Mesendoderm (in vitro differentiated cells): ENCODE results near the gene NAE1.

Experiments used
- DNase-seq: peaks from one replicate; pipeline ENCODE4 v3.0.0; 2013
- H2AK5ac ChIP-seq: 2 replicates; pipeline ENCODE4 v1.6.1; 2013; ENCODE audit warnings: low read length, inconsistent platforms
- H2BK120ac ChIP-seq: 2 replicates; pipeline ENCODE4 v1.6.1; 2013; ENCODE audit warnings: low read depth, mild to moderate bottlenecking, low read length, moderate library complexity, mixed read lengths
- H2BK15ac ChIP-seq: replicated peaks from 2 replicates; pipeline ENCODE4 v1.6.1; 2013; ENCODE audit warnings: low read depth, mild to moderate bottlenecking, moderate library complexity
- H2BK5ac ChIP-seq: 2 replicates; pipeline ENCODE4 v1.6.1; 2013; ENCODE audit warnings: low read length, inconsistent platforms
- H3K18ac ChIP-seq: 2 replicates; pipeline ENCODE4 v1.6.1; 2013; ENCODE audit warnings: mild to moderate bottlenecking, low read length, mixed read lengths
- H3K23ac ChIP-seq: one replicate; pipeline ENCODE4 v1.6.1; 2013; ENCODE audit warnings: low read length
- H3K27ac ChIP-seq: 2 replicates; pipeline ENCODE4 v1.5.1; 2013; ENCODE audit warnings: low read depth, mild to moderate bottlenecking, inconsistent platforms, low read length, moderate library complexity
- H3K27me3 ChIP-seq: 2 replicates; pipeline ENCODE4 v1.6.1; 2013; ENCODE audit warnings: low read length, control low read depth, mild to moderate bottlenecking, inconsistent platforms; ENCODE audit not compliant: insufficient read depth, poor library complexity
- H3K36me3 ChIP-seq: 2 replicates; pipeline ENCODE4 v1.6.1; 2013; ENCODE audit warnings: low read length, inconsistent platforms; ENCODE audit not compliant: control insufficient read depth, insufficient read depth
- H3K4ac ChIP-seq: one replicate; pipeline ENCODE4 v1.6.1; 2013; ENCODE audit warnings: low read depth, mild to moderate bottlenecking, low read length, moderate library complexity
- H3K4me1 ChIP-seq: 2 replicates; pipeline ENCODE4 v1.6.1; 2013; ENCODE audit warnings: low read depth, low read length, inconsistent platforms; ENCODE audit not compliant: control insufficient read depth
- H3K4me2 ChIP-seq: 2 replicates; pipeline ENCODE4 v1.6.1; 2013; ENCODE audit warnings: low read length
- H3K4me3 ChIP-seq: 2 replicates; pipeline ENCODE4 v1.5.1; 2013; ENCODE audit warnings: mild to moderate bottlenecking, low read length
- H3K56ac ChIP-seq: one replicate; pipeline ENCODE4 v1.6.1; 2013; ENCODE audit warnings: low read length
- H3K79me1 ChIP-seq: 2 replicates; pipeline ENCODE4 v1.6.1; 2013; ENCODE audit warnings: low read length, inconsistent platforms
- H3K79me2 ChIP-seq: 2 replicates; pipeline ENCODE4 v1.6.1; 2013; ENCODE audit warnings: mild to moderate bottlenecking, low read length; ENCODE audit not compliant: control insufficient read depth, insufficient read depth
- H3K9ac ChIP-seq: 2 replicates; pipeline ENCODE4 v1.6.1; 2013; ENCODE audit warnings: low read length, inconsistent platforms
- H4K5ac ChIP-seq: one replicate; pipeline ENCODE4 v1.6.1; 2013; ENCODE audit warnings: low read length
- H4K8ac ChIP-seq: one replicate; pipeline ENCODE4 v1.6.1; 2013; ENCODE audit warnings: low read depth, mild to moderate bottlenecking, control low read depth, low read length, moderate library complexity
- WGBS: extraction: QIAGEN DNeasy Blood & Tissue Kit; methylation state at CpG from one replicate; pipeline ENCODE4 v1.1.7; 2013; ENCODE audit warnings: low lambda C conversion rate, missing lambda C conversion rate; ENCODE audit not compliant: insufficient coverage; ENCODE audit errors: extremely low coverage; 5-methylcytosine and 5-hydroxymethylcytosine counted together

NAE1 gene

DNA sequence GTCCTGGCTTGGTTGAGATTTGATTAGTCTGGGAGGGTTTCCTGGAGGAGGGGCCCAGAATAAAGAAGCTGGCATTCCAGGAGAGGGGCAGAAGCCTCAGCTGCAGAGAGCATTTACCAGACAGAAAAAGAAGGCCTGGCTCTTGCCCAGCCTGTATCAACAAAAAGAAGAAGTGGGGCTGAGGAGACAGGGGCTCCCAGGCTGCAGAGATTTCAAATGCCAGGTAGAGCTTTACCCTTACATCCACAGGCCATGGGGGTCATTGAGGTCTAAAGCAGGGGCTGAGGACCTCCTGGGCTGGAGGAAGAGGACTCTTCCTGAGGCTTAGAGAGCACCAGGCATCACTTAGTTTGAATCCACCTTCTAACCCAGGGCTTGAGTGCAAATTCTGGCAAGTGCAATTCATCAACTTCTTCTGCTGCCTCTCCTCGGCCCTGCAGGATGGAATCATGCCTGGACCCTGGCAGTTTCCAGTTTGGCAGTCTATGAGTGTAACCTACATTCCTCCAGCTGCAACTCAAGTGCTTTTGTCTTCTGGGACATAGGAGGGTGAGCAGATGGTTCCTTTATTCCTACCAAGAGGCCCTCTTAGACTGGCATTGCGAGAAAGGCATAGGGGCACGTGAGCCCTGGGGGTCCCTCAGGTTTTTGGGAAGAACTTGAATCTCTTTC, 28.8 kb upstream of the NAE1 start:
- no peak overlapping the region for H4K8ac ChIP-seq
- H2AK5ac ChIP-seq = no peak overlapping the region
- DNase-seq = no peak
- H3K79me2 ChIP-seq = no peaks in the 10 kb centered on the region
- H3K23ac ChIP-seq = no peak overlapping the region
- no peaks in the 10 kb centered on the region for H3K79me1 ChIP-seq
- H3K4me3 ChIP-seq = no peak overlapping the region
- no peak overlapping the region for H3K56ac ChIP-seq
- H3K4me1 ChIP-seq = no peaks in the 10 kb centered on the region
- no peaks in the 10 kb centered on the region for H3K36me3 ChIP-seq
- H2BK120ac ChIP-seq = no peak overlapping the region
- no peak overlapping the region for H3K18ac ChIP-seq
- H4K5ac ChIP-seq = no peak overlapping the region
- H3K4me2 ChIP-seq = no peak overlapping the region
- H2BK5ac ChIP-seq = no peak overlapping the region
- no peaks in the 10 kb centered on the region for H3K27me3 ChIP-seq
- H2BK15ac ChIP-seq = no peak overlapping the region
- WGBS = no CpG with 5 or more reads among the region's 3 CpGs
- no peak overlapping the region for H3K4ac ChIP-seq
- H3K27ac ChIP-seq = no peak overlapping the region
- no peak overlapping the region for H3K9ac ChIP-seq

GRCh38 chr16:66858740-66859396, 28.1 kb upstream of the NAE1 start:
- no peak overlapping the region for H4K8ac ChIP-seq
- H3K18ac ChIP-seq = no peak overlapping the region
- no peak overlapping the region for H4K5ac ChIP-seq
- WGBS = no CpG with 5 or more reads among the region's 4 CpGs
- H3K56ac ChIP-seq = no peak overlapping the region
- no peak overlapping the region for H2AK5ac ChIP-seq
- H3K4me2 ChIP-seq = no peak overlapping the region
- no peak overlapping the region for H3K4ac ChIP-seq
- H3K79me1 ChIP-seq = no peaks in the 10 kb centered on the region
- H3K9ac ChIP-seq = no peak overlapping the region
- no peak overlapping the region for H2BK5ac ChIP-seq
- no peak overlapping the region for H3K23ac ChIP-seq
- H3K27ac ChIP-seq = no peak overlapping the region
- H3K4me3 ChIP-seq = no peak overlapping the region
- H2BK15ac ChIP-seq = no peak overlapping the region
- no peaks in the 10 kb centered on the region for H3K4me1 ChIP-seq
- H3K36me3 ChIP-seq = no peaks in the 10 kb centered on the region
- H3K79me2 ChIP-seq = no peaks in the 10 kb centered on the region
- H2BK120ac ChIP-seq = no peak overlapping the region
- no peaks in the 10 kb centered on the region for H3K27me3 ChIP-seq
- no peak for DNase-seq

GRCh38 chr16:66857437-66857836, 26.7 kb upstream of the NAE1 start:
- Histone ChIP-seq H3K56ac (no peak overlapping the region), H2BK120ac (no peak overlapping the region)
- WGBS = no CpG with 5 or more reads among the region's 6 CpGs

DNA sequence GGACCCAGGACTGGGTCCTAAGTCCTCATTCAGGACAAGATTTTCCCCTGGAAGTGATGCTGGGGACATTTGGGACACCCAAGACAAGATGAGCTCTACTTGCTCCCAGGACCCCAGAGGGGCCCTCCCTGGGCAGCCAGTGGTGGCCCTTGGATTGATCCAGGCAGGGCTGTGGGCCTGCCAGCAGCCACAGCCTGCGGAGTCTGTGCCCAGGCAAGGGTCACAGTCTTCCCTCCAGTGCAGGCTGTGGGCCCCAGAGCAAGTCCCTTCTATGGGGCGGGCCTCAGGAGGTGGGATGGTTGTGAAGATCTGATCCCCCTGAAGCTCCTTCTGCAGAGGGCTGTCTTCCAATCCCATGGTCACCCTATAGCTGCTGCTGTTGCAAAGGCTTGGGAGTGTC, 26.0 kb upstream of the NAE1 start:
- H3K23ac ChIP-seq = no peak overlapping the region
- WGBS = no CpG with 5 or more reads among the region's 2 CpGs
- no peak overlapping the region for H3K18ac ChIP-seq

More at GRCh38 chr16:66857437-66857836, 26.7 kb upstream of the NAE1 start:
- Histone ChIP-seq H3K4me3 (no peak overlapping the region), H3K27me3 (no peaks in the 10 kb centered on the region), H3K36me3 (no peaks in the 10 kb centered on the region), H2BK5ac (no peak overlapping the region), H3K23ac (no peak overlapping the region), H3K18ac (no peak overlapping the region), H4K5ac (no peak overlapping the region), H3K79me2 (no peaks in the 10 kb centered on the region), H3K4me1 (no peaks in the 10 kb centered on the region), H3K79me1 (no peaks in the 10 kb centered on the region), H3K4ac (no peak overlapping the region), H4K8ac (no peak overlapping the region), H2AK5ac (no peak overlapping the region), H3K27ac (no peak overlapping the region), H3K4me2 (no peak overlapping the region), H3K9ac (no peak overlapping the region), H2BK15ac (no peak overlapping the region)
- no peak for DNase-seq

DNA sequence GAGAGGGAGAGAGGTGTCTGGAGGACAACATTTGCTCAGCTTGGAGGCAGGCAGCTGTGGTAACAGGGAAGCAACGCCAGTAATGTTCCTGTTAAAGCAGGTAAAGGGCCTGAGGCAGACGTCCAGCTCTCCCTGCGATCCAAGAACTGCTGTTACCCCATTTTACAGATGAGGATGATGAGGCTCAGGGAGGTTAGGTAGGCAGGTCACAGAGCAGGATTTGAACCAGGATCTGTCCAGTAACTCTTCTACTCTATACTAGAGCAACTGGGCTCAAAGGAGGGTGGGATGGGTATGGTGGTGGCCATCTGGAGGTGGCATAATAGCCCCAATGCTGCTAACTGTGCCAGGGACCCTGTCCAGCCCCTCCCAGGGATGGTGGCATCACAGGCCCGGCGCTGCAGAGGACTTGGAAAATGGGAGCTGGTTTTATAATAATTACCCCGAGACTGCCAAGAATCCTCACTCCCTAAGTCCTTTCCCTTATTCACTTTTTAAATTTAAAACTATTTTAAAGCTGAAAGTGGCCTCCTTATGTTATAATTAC, 25.5 kb upstream of the NAE1 start:
- Histone ChIP-seq H4K8ac (no peak overlapping the region), H3K27me3 (no peaks in the 10 kb centered on the region), H3K27ac (no peak overlapping the region), H3K23ac (no peak overlapping the region), H3K4ac (no peak overlapping the region), H4K5ac (no peak overlapping the region), H3K4me1 (no peaks in the 10 kb centered on the region), H3K4me2 (no peak overlapping the region), H3K56ac (no peak overlapping the region), H2AK5ac (no peak overlapping the region), H2BK120ac (no peak overlapping the region), H2BK15ac (no peak overlapping the region), H2BK5ac (no peak overlapping the region), H3K4me3 (no peak overlapping the region), H3K79me1 (no peaks in the 10 kb centered on the region), H3K9ac (no peak overlapping the region), H3K36me3 (no peaks in the 10 kb centered on the region), H3K79me2 (no peaks in the 10 kb centered on the region), H3K18ac (no peak overlapping the region)
- DNase-seq = no peak
- no CpG with 5 or more reads among the region's 6 CpGs for WGBS

More for the DNA sequence above, 26.0 kb upstream of the NAE1 start:
- H2AK5ac ChIP-seq = no peak overlapping the region
- no peak overlapping the region for H3K4me3 ChIP-seq
- H3K56ac ChIP-seq = no peak overlapping the region
- H3K27me3 ChIP-seq = no peaks in the 10 kb centered on the region
- no peaks in the 10 kb centered on the region for H3K79me2 ChIP-seq
- no peak overlapping the region for H4K8ac ChIP-seq
- H2BK15ac ChIP-seq = no peak overlapping the region
- no peak overlapping the region for H3K4me2 ChIP-seq
- no peak overlapping the region for H2BK5ac ChIP-seq
- DNase-seq = no peak
- no peak overlapping the region for H2BK120ac ChIP-seq
- no peaks in the 10 kb centered on the region for H3K36me3 ChIP-seq
- no peaks in the 10 kb centered on the region for H3K4me1 ChIP-seq
- no peak overlapping the region for H3K27ac ChIP-seq
- no peak overlapping the region for H4K5ac ChIP-seq
- no peak overlapping the region for H3K4ac ChIP-seq
- no peaks in the 10 kb centered on the region for H3K79me1 ChIP-seq
- no peak overlapping the region for H3K9ac ChIP-seq
